Caco-2 (cell line): ENCODE data around the gene DHH. TPM values are rescaled to one million over a fixed set of nuclear protein-coding genes. Genes with fewer than 3 reads are reported as not detected.

Source experiments
- BruUV-seq: library from RNA; stranded (reverse); fragments of 400-500 nt; replicated peaks from 2 replicates; lab custom pipeline; 2021; lab: Mats Ljungman, UMichigan
- CTCF ChIA-PET: fragments of 300-600 bp; sonication (Branson Sonifier 250); formaldehyde crosslinking; loops from one replicate; lab custom pipeline; 2022; ENCODE audit warnings: antibody characterized with exemption; lab: Charles Lee
- POLR2A ChIA-PET: fragments of 300-600 bp; sonication (Branson Sonifier 250); formaldehyde crosslinking; loops from one replicate; lab custom pipeline; 2022; ENCODE audit warnings: antibody characterized with exemption; lab: Charles Lee
- DNase-seq, 2 experiments: peaks; one replicate each; pipeline versions ENCODE4 v3.0.0 to v3.0.0-alpha.2; 2020 to 2022
- H3K27me3 ChIP-seq: replicated peaks from 2 replicates; pipeline ENCODE4 v1.6.0; 2011; ENCODE audit warnings: low read length; ENCODE audit not compliant: control insufficient read depth, insufficient read depth
- H3K36me3 ChIP-seq: 2 replicates; pipeline ENCODE4 v1.5.1; 2011; ENCODE audit warnings: low read length; ENCODE audit not compliant: control insufficient read depth, insufficient read depth
- H3K4me1 ChIP-seq: fragments of 250-450 bp; sonication (Bioruptor Pico); 2 replicates; pipeline ENCODE4 v1.5.1; 2020; ENCODE audit warnings: mild to moderate bottlenecking
- H3K4me3 ChIP-seq: 2 replicates; pipeline ENCODE4 v1.5.1; 2011; ENCODE audit warnings: low read depth, mild to moderate bottlenecking, control low read depth, low read length
- H3K9me3 ChIP-seq: fragments of 250-450 bp; sonication (Bioruptor Pico); 2 replicates; pipeline ENCODE4 v1.5.1; 2020; ENCODE audit warnings: mild to moderate bottlenecking, moderate library complexity
- H3K27ac Mint-ChIP-seq: one replicate; pipeline ENCODE4 v1.8.0; 2022; ENCODE audit warnings: mixed read lengths; ENCODE audit not compliant: unreplicated experiment
- H3K27me3 Mint-ChIP-seq: one replicate; pipeline ENCODE4 v1.8.0; 2022; ENCODE audit warnings: mixed read lengths; ENCODE audit not compliant: insufficient read depth, unreplicated experiment
- H3K36me3 Mint-ChIP-seq: one replicate; pipeline ENCODE4 v1.8.0; 2022; ENCODE audit warnings: mild to moderate bottlenecking, mixed read lengths; ENCODE audit not compliant: insufficient read depth, unreplicated experiment
- H3K4me1 Mint-ChIP-seq: one replicate; pipeline ENCODE4 v1.8.0; 2022; ENCODE audit warnings: low read depth, mixed read lengths; ENCODE audit not compliant: unreplicated experiment
- H3K4me3 Mint-ChIP-seq: one replicate; pipeline ENCODE4 v1.8.0; 2022; ENCODE audit warnings: mild to moderate bottlenecking, moderate library complexity, mixed read lengths; ENCODE audit not compliant: unreplicated experiment
- H3K9me3 Mint-ChIP-seq: one replicate; pipeline ENCODE4 v1.8.0; 2022; ENCODE audit warnings: mixed read lengths; ENCODE audit not compliant: unreplicated experiment
- intact Hi-C: fragments of 100-400 bp; cut with micrococcal nuclease; formaldehyde crosslinking; loops from one replicate; pipeline ENCODE4 v1.10.0; 2022; ENCODE audit not compliant: unreplicated experiment
- total RNA-seq: library from RNA; stranded (reverse); gene quantifications from 2 replicates; pipeline ENCODE4 v1.2.3, GENCODE V29; 2022
- TF ChIP-seq, protein P1 (sequence below), 2 experiments: fragments of 200-600 bp in 1 of 2; IDR thresholded peaks; 1 replicate in 1 of 2; 2 replicates in 1 of 2; pipeline versions ENCODE4 v1.5.1 to v1.8.0; 2011 to 2022; ENCODE audit warnings: antibody characterized with exemption in 1 of 2, control low read depth in 1 of 2, inconsistent platforms in 1 of 2, low read depth in 1 of 2, low read length in 1 of 2, mild to moderate bottlenecking in 1 of 2, moderate library complexity in 1 of 2; ENCODE audit not compliant: insufficient read depth in 1 of 2, severe bottlenecking in 1 of 2, unreplicated experiment in 1 of 2

DHH gene
- total RNA-seq, 1 experiment from 2014 or later, result 0.16 TPM

DNA sequence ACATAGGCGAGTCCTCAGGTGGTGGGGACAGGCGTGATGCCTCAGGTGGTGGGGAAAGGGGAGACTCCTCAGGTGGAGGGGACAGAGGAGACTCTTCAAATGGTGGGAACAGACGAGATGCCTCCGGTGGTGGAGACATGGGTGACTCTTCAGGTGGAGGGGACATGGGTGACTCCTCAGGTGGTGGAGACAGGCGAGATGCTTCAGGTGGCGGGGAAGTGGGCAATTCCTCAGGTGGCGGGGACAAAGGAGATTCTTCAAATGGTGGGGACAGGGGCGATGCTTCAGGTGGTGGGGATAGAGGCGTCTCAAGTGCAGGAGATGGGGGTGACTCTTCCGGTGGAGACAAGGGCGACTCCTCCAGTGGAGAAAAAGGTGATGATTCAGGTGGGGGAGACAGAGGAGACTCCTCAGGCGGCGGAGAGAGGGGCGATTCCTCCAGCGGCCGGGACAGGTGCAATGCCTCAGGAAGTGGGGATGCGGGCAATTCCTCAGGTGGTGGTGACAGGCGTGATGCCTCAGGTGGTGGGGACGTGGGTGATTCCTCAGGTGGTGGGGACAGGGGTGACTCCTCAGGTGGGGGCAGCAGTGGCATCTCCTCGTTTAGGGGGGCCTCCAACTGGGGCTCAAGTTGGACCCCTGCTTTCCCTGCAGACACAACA, 42.7 kb downstream of the DHH start:
- DNase-seq, result peak in 1 of 2 experiments; percentile 34
- no peaks in the 10 kb centered on the region for H3K27me3 Mint-ChIP-seq
- no TSS peak for BruUV-seq

DNA sequence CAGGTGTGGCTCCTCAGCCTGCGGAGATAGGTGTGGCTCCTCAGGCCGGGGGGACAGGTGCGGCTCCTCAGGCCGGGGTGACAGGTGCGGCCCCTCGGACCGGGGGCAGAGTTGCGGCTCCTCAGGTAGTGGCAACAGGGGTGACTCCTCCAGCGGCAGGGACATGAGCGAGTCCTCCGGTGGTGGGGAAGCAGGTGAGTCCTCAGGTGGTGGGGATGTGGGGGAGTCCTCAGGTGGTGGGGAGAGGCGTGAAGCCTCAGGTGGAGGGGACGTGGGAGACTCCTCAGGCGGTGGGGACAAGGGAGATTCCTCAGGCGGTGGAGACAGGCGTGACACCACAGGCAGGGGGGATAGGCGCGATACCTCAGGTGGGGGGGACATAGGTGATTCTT, 43.2 kb downstream of the DHH start:
- peaks cover 23% of the 10 kb centered on the region for H3K36me3 ChIP-seq
- peak in 1 of 2 experiments; percentile 34 for DNase-seq
- H3K9me3 Mint-ChIP-seq, result no peaks in the 10 kb centered on the region

More for the DNA sequence above, 42.7 kb downstream of the DHH start:
- Histone ChIP-seq H3K9me3 (no peaks in the 10 kb centered on the region), H3K36me3 (peaks cover 22% of the 10 kb centered on the region), H3K27me3 (no peaks in the 10 kb centered on the region), H3K4me1 (no peaks in the 10 kb centered on the region), H3K4me3 (no peak overlapping the region)
- intact Hi-C loops, result no loop called here
- H3K4me3 Mint-ChIP-seq, result no peak overlapping the region
- POLR2A ChIA-PET, result no interaction called here
- TF ChIP-seq, protein P1, sequence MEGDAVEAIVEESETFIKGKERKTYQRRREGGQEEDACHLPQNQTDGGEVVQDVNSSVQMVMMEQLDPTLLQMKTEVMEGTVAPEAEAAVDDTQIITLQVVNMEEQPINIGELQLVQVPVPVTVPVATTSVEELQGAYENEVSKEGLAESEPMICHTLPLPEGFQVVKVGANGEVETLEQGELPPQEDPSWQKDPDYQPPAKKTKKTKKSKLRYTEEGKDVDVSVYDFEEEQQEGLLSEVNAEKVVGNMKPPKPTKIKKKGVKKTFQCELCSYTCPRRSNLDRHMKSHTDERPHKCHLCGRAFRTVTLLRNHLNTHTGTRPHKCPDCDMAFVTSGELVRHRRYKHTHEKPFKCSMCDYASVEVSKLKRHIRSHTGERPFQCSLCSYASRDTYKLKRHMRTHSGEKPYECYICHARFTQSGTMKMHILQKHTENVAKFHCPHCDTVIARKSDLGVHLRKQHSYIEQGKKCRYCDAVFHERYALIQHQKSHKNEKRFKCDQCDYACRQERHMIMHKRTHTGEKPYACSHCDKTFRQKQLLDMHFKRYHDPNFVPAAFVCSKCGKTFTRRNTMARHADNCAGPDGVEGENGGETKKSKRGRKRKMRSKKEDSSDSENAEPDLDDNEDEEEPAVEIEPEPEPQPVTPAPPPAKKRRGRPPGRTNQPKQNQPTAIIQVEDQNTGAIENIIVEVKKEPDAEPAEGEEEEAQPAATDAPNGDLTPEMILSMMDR (IDR thresholded peaks at IDR 0.05; ENCODE audit: insufficient read depth in 1 of 2, low read depth in 1 of 2, low read length in 1 of 2, severe bottlenecking in 1 of 2, unreplicated experiment in 1 of 2), result no peak
- no peaks in the 10 kb centered on the region for H3K9me3 Mint-ChIP-seq
- CTCF ChIA-PET, result no interaction called here
- H3K4me1 Mint-ChIP-seq, result peaks cover 10% of the 10 kb centered on the region
- H3K36me3 Mint-ChIP-seq, result peaks cover 90% of the 10 kb centered on the region
- H3K27ac Mint-ChIP-seq, result no peak overlapping the region

GRCh38 chr12:49050507-49051372, 43.9 kb downstream of the DHH start:
- Histone ChIP-seq H3K4me1 (no peaks in the 10 kb centered on the region), H3K27me3 (no peaks in the 10 kb centered on the region), H3K9me3 (no peaks in the 10 kb centered on the region), H3K36me3 (peaks cover 22% of the 10 kb centered on the region), H3K4me3 (no peak overlapping the region)
- CTCF ChIA-PET, result interaction anchor here (0.6 kb wide), 1 partner anchor 74 kb away, joined by 3 read pairs; no protein-coding TSS in a partner anchor
- POLR2A ChIA-PET, result no interaction called here
- peaks cover 97% of the 10 kb centered on the region for H3K36me3 Mint-ChIP-seq
- no peak overlapping the region for H3K4me3 Mint-ChIP-seq
- peaks cover under 1% of the 10 kb centered on the region for H3K4me1 Mint-ChIP-seq
- TF ChIP-seq, protein P1 (IDR thresholded peaks at IDR 0.05; ENCODE audit: insufficient read depth in 1 of 2, low read depth in 1 of 2, low read length in 1 of 2, severe bottlenecking in 1 of 2, unreplicated experiment in 1 of 2), result no peak
- H3K27me3 Mint-ChIP-seq, result no peaks in the 10 kb centered on the region
- no peak overlapping the region for H3K27ac Mint-ChIP-seq
- H3K9me3 Mint-ChIP-seq, result no peaks in the 10 kb centered on the region
- intact Hi-C loops, result no loop called here
- no TSS peak for BruUV-seq
- peak in 1 of 2 experiments; percentile 33 for DNase-seq

More for the DNA sequence above, 43.2 kb downstream of the DHH start:
- no peaks in the 10 kb centered on the region for H3K27me3 Mint-ChIP-seq
- H3K4me1 Mint-ChIP-seq, result peaks cover 7% of the 10 kb centered on the region
- H3K27ac Mint-ChIP-seq, result no peak overlapping the region
- H3K4me1 ChIP-seq, result no peaks in the 10 kb centered on the region
- no peak overlapping the region for H3K4me3 ChIP-seq
- no TSS peak for BruUV-seq
- peaks cover 95% of the 10 kb centered on the region for H3K36me3 Mint-ChIP-seq
- CTCF ChIA-PET, result no interaction called here
- intact Hi-C loops, result no loop called here
- TF ChIP-seq, protein P1 (IDR thresholded peaks at IDR 0.05; ENCODE audit: insufficient read depth in 1 of 2, low read depth in 1 of 2, low read length in 1 of 2, severe bottlenecking in 1 of 2, unreplicated experiment in 1 of 2), result no peak
- H3K9me3 ChIP-seq, result no peaks in the 10 kb centered on the region
- no peaks in the 10 kb centered on the region for H3K27me3 ChIP-seq
- no peak overlapping the region for H3K4me3 Mint-ChIP-seq
- POLR2A ChIA-PET, result no interaction called here
